HepG2 (cell line): ENCODE results near the gene WNT3A. TPM values are rescaled to one million over a fixed set of nuclear protein-coding genes. Genes with fewer than 3 reads are reported as not detected.

Source experiments
- ADNP ChIP-seq: sonication (generic); formaldehyde crosslinking; IDR thresholded peaks from 2 replicates; pipeline ENCODE4 v1.4.0; 2020; ENCODE audit warnings: missing genetic modification reagents
- ARID3A ChIP-seq: IDR thresholded peaks from 2 replicates; pipeline ENCODE4 v1.6.1; 2012; ENCODE audit warnings: low read depth, low read length, improper control_type of control experiment
- ARID4A ChIP-seq: sonication (generic); formaldehyde crosslinking; IDR thresholded peaks from 2 replicates; pipeline ENCODE4 v1.5.0; 2020; ENCODE audit warnings: mild to moderate bottlenecking, missing genetic modification reagents, borderline replicate concordance
- FIP1L1 ChIP-seq: fragments of 200-400 bp; formaldehyde crosslinking; IDR thresholded peaks from 2 replicates; pipeline ENCODE4 v1.6.1; 2018; ENCODE audit warnings: low read depth, mild to moderate bottlenecking, low read length, moderate library complexity, borderline replicate concordance; ENCODE audit not compliant: insufficient read depth
- FLYWCH1 ChIP-seq: sonication (generic); formaldehyde crosslinking; IDR thresholded peaks from 2 replicates; pipeline ENCODE4 v1.8.1; 2023; ENCODE audit warnings: mild to moderate bottlenecking, missing genetic modification reagents
- HHEX ChIP-seq: IDR thresholded peaks from 2 replicates; pipeline ENCODE4 v1.6.1; 2016; ENCODE audit warnings: control low read depth
- HMG20A ChIP-seq: IDR thresholded peaks from 2 replicates; pipeline ENCODE4 v1.6.1; 2016; ENCODE audit warnings: borderline replicate concordance
- NBN ChIP-seq: fragments of 450-650 bp; conservative IDR thresholded peaks from 2 replicates; pipeline ENCODE4 v1.6.1; 2017
- SYNCRIP ChIP-seq: fragments of 200-400 bp; formaldehyde crosslinking; IDR thresholded peaks from 2 replicates; pipeline ENCODE4 v1.6.1; 2018; ENCODE audit warnings: mild to moderate bottlenecking, low read depth, low read length; ENCODE audit not compliant: insufficient read depth
- TCF7L2 ChIP-seq: IDR thresholded peaks from 2 replicates; pipeline ENCODE4 v1.6.1; 2011; ENCODE audit warnings: mild to moderate bottlenecking, low read depth, low read length, moderate library complexity
- TGIF2 ChIP-seq: IDR thresholded peaks from 2 replicates; pipeline ENCODE4 v1.6.1; 2016; ENCODE audit warnings: control low read depth, missing compliant biosample characterization
- U2AF2 ChIP-seq: fragments of 200-400 bp; formaldehyde crosslinking; IDR thresholded peaks from 2 replicates; pipeline ENCODE4 v1.6.1; 2017; ENCODE audit warnings: low read depth, mild to moderate bottlenecking, low read length
- ZNF343 ChIP-seq: sonication (generic); formaldehyde crosslinking; IDR thresholded peaks from 2 replicates; pipeline ENCODE4 v1.4.0; 2020; ENCODE audit warnings: mild to moderate bottlenecking, missing genetic modification reagents
- ZNF546 ChIP-seq: sonication (generic); formaldehyde crosslinking; conservative IDR thresholded peaks from 2 replicates; pipeline ENCODE4 v1.8.1; 2023; ENCODE audit warnings: mild to moderate bottlenecking, missing genetic modification reagents
- ZNF614 ChIP-seq: IDR thresholded peaks from 2 replicates; pipeline ENCODE4 v1.6.1; 2018; ENCODE audit warnings: missing biosample characterization, missing genetic modification reagents, inconsistent platforms, borderline replicate concordance
- ZNF687 ChIP-seq: sonication (generic); formaldehyde crosslinking; IDR thresholded peaks from 2 replicates; pipeline ENCODE4 v1.5.1; 2020; ENCODE audit warnings: mild to moderate bottlenecking, missing genetic modification reagents, moderate library complexity
- ZNF720 ChIP-seq: sonication (generic); formaldehyde crosslinking; IDR thresholded peaks from 2 replicates; pipeline ENCODE4 v1.4.0; 2020; ENCODE audit warnings: missing genetic modification reagents
- ZNF784 ChIP-seq: sonication (generic); formaldehyde crosslinking; IDR thresholded peaks from 2 replicates; pipeline ENCODE4 v1.5.1; 2020; ENCODE audit warnings: missing genetic modification reagents, mild to moderate bottlenecking, borderline replicate concordance
- polyA plus RNA-seq, 8 experiments: library from polyadenylated mRNA; depleted of rRNA in 3 of 8; stranded (reverse) in 7 of 8; unstranded in 1 of 8; fragments of >200 nt; fragmentation: Illumina TruSeq in 4 of 8; extraction: Trizol in 4 of 8; gene quantifications; 2 replicates each; pipeline versions ENCODE4 v1.2.1 to v1.2.3, GENCODE V29; 2011 to 2016; ENCODE audit warnings: low read depth in 4 of 8, missing spikeins in 1 of 8, mixed read lengths in 1 of 8; ENCODE audit not compliant: insufficient read depth in 1 of 8
- total RNA-seq, 5 experiments: library from RNA; depleted of rRNA; stranded (reverse); fragments of >200 nt; fragmentation: Illumina TruSeq; extraction: Trizol; gene quantifications; 2 replicates each; pipeline ENCODE4 v1.2.3, GENCODE V29; 2016; ENCODE audit warnings: low read depth in 1 of 5

Gene WNT3A
- total and polyA plus RNA-seq, 2 of the 13 experiments (the other 11 are each of a cell fraction or from before 2014, with no cell fraction given) = not detected

GRCh38 chr1:228082918-228083870 lies 76.4 kb downstream of the WNT3A start (continued):
- no peak for TF ChIP-seq ZNF784
- peak; percentile 68 for TF ChIP-seq ZNF687
- no peak for TF ChIP-seq SYNCRIP
- TF ChIP-seq ARID4A (CRISPR knock-in tag) = peak; percentile 73
- TF ChIP-seq ARID3A = no peak
- TF ChIP-seq ZNF614 = no peak
- no peak for TF ChIP-seq TCF7L2
- TF ChIP-seq NBN = no peak
- no peak for TF ChIP-seq HHEX (CRISPR knock-in tag)
- no peak for TF ChIP-seq ZNF720 (CRISPR knock-in tag)
- no peak for TF ChIP-seq FLYWCH1 (CRISPR knock-in tag)
- no peak for TF ChIP-seq U2AF2
- TF ChIP-seq ZNF546 (CRISPR knock-in tag) = no peak
- TF ChIP-seq ZNF343 (CRISPR knock-in tag) = no peak; the same call in 1 of the 2 replicates
- no peak for TF ChIP-seq ADNP (CRISPR knock-in tag)
- no peak for TF ChIP-seq TGIF2
- no peak for TF ChIP-seq HMG20A (CRISPR knock-in tag)
- TF ChIP-seq FIP1L1 = no peak
